IMR-90 (cell line): ENCODE results near the gene MTAP.

Experiments
- BHLHE40 ChIP-seq: fragments of 150-350 bp; IDR thresholded peaks from 2 replicates; pipeline ENCODE4 v1.6.1; 2016; ENCODE audit warnings: mild to moderate bottlenecking, low read depth, low read length
- CEBPB ChIP-seq: IDR thresholded peaks from 2 replicates; pipeline ENCODE4 v1.6.1; 2012; ENCODE audit warnings: low read depth, low read length, improper control_type of control experiment
- CHD1 ChIP-seq: IDR thresholded peaks from 2 replicates; pipeline ENCODE4 v1.6.1; 2012; ENCODE audit warnings: low read depth, low read length, improper control_type of control experiment
- ELK1 ChIP-seq: fragments of 150-350 bp; IDR thresholded peaks from 2 replicates; pipeline ENCODE4 v1.6.1; 2016; ENCODE audit warnings: low read depth, mild to moderate bottlenecking, low read length, moderate library complexity, borderline replicate concordance
- MXI1 ChIP-seq: IDR thresholded peaks from 2 replicates; pipeline ENCODE4 v1.6.1; 2012; ENCODE audit warnings: low read depth, mild to moderate bottlenecking, low read length, moderate library complexity, borderline replicate concordance
- NFE2L2 ChIP-seq: fragments of 150-350 bp; IDR thresholded peaks from 2 replicates; pipeline ENCODE4 v1.6.1; 2016; ENCODE audit warnings: low read depth, mild to moderate bottlenecking, low read length
- POLR2A ChIP-seq: IDR thresholded peaks from 2 replicates; pipeline ENCODE4 v1.6.1; 2012; ENCODE audit warnings: mild to moderate bottlenecking, low read depth, low read length
- RAD21 ChIP-seq: IDR thresholded peaks from 2 replicates; pipeline ENCODE4 v1.6.1; 2012; ENCODE audit warnings: low read length, improper control_type of control experiment
- RCOR1 ChIP-seq: IDR thresholded peaks from 2 replicates; pipeline ENCODE4 v1.6.1; 2012; ENCODE audit warnings: mild to moderate bottlenecking, low read length, improper control_type of control experiment; ENCODE audit not compliant: insufficient replicate concordance
- RFX5 ChIP-seq: IDR thresholded peaks from 2 replicates; pipeline ENCODE4 v1.8.0; 2012; ENCODE audit warnings: low read depth, mild to moderate bottlenecking, low read length, moderate library complexity
- SMC3 ChIP-seq: fragments of 150-350 bp; IDR thresholded peaks from 2 replicates; pipeline ENCODE4 v1.6.1; 2016; ENCODE audit warnings: low read depth, mild to moderate bottlenecking, antibody characterized with exemption, low read length, moderate library complexity
- USF2 ChIP-seq: fragments of 150-350 bp; IDR thresholded peaks from 2 replicates; pipeline ENCODE4 v1.6.1; 2017; ENCODE audit warnings: mild to moderate bottlenecking, antibody characterized with exemption, low read length, low read depth
- TF ChIP-seq, protein P1 (sequence below): conservative IDR thresholded peaks from 2 replicates; pipeline ENCODE4 v1.5.1; 2012; ENCODE audit warnings: mild to moderate bottlenecking, low read depth, low read length, improper control_type of control experiment

GRCh38 chr9:21875893-21876292 lies 73.5 kb downstream of the MTAP start:
- TF ChIP-seq, protein P1, sequence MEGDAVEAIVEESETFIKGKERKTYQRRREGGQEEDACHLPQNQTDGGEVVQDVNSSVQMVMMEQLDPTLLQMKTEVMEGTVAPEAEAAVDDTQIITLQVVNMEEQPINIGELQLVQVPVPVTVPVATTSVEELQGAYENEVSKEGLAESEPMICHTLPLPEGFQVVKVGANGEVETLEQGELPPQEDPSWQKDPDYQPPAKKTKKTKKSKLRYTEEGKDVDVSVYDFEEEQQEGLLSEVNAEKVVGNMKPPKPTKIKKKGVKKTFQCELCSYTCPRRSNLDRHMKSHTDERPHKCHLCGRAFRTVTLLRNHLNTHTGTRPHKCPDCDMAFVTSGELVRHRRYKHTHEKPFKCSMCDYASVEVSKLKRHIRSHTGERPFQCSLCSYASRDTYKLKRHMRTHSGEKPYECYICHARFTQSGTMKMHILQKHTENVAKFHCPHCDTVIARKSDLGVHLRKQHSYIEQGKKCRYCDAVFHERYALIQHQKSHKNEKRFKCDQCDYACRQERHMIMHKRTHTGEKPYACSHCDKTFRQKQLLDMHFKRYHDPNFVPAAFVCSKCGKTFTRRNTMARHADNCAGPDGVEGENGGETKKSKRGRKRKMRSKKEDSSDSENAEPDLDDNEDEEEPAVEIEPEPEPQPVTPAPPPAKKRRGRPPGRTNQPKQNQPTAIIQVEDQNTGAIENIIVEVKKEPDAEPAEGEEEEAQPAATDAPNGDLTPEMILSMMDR, result no peak
- TF ChIP-seq CHD1, result no peak
- TF ChIP-seq POLR2A, result no peak
- no peak for TF ChIP-seq RAD21
- no peak for TF ChIP-seq BHLHE40
- no peak for TF ChIP-seq NFE2L2
- TF ChIP-seq CEBPB, result no peak
- TF ChIP-seq SMC3, result no peak
- no peak for TF ChIP-seq ELK1
- TF ChIP-seq RFX5, result no peak
- TF ChIP-seq RCOR1, result no peak
- TF ChIP-seq MXI1, result no peak
- no peak for TF ChIP-seq USF2
